ENCODE measurements around the gene SLC12A4. TPM values are rescaled to one million over a fixed set of nuclear protein-coding genes. Genes with fewer than 3 reads are reported as not detected.

The SLC12A4 gene
- 47.2 and 53.5 TPM in 2 replicates for total RNA-seq

GRCh38 chr16:67968400-67969253, at the start of gene SLC12A4:
Gene SLC12A4, minus strand, starts transcription at chr16:67968637. Its CDS starts 84 bp downstream, at chr16:67968553.

GRCh38 chr16:68015681-68016080, 47.2 kb upstream of the SLC12A4 start, which contains the start of gene DPEP2NB:
Gene DPEP2NB, minus strand, starts transcription at chr16:68015911. Its CDS starts 141 bp downstream, at chr16:68015770.

DNA sequence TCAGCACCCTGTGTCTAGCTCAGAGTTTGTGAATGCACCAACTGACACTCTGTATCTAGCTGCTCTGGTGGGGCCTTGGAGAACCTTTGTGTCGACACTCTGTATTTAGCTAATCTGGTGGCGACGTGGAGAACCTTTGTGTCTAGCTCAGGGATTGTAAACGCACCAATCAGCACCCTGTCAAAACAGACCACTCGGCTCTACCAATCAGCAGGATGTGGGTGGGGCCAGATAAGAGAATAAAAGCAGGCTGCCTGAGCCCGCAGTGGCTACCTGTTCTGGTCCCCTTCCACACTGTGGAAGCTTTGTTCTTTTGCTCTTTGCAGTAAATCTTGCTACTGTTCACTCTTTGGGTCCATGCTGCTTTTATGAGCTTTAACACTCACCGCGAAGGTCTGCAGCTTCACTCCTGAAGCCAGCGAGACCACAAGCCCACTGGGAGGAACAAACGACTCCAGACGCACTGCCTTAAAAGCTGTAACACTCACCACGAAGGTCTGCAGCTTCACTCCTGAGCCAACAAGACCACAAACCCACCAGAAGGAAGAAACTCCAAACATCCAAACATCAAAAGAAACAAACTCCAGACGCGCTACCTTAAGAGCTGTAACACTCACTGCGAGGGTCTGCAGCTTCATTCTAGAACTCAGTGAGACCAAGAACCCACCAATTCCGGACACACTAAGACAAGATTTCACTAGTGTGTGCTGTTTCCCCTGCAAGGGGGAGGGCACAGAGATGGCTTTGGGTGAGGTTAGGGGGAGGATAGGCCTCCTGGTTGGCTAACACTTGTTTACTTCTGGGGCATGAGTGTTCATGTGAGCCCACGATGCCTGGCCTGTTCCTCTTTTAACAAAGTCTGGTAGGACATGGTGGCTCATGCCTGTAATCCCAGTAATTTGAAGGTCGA, 30.6 kb upstream of the SLC12A4 start, which contains the start of gene DPEP2:
TSS of gene DPEP2 (minus strand) at position 706 of the 910 bp plus-strand sequence. CDS start 6,272 bp downstream, outside the sequence.

GRCh38 chr16:67979955-67980678, 11.7 kb upstream of the SLC12A4 start, which contains the start of gene DPEP3:
Gene DPEP3, minus strand, starts transcription at chr16:67980499. Its CDS starts 119 bp downstream, at chr16:67980380.

DNA sequence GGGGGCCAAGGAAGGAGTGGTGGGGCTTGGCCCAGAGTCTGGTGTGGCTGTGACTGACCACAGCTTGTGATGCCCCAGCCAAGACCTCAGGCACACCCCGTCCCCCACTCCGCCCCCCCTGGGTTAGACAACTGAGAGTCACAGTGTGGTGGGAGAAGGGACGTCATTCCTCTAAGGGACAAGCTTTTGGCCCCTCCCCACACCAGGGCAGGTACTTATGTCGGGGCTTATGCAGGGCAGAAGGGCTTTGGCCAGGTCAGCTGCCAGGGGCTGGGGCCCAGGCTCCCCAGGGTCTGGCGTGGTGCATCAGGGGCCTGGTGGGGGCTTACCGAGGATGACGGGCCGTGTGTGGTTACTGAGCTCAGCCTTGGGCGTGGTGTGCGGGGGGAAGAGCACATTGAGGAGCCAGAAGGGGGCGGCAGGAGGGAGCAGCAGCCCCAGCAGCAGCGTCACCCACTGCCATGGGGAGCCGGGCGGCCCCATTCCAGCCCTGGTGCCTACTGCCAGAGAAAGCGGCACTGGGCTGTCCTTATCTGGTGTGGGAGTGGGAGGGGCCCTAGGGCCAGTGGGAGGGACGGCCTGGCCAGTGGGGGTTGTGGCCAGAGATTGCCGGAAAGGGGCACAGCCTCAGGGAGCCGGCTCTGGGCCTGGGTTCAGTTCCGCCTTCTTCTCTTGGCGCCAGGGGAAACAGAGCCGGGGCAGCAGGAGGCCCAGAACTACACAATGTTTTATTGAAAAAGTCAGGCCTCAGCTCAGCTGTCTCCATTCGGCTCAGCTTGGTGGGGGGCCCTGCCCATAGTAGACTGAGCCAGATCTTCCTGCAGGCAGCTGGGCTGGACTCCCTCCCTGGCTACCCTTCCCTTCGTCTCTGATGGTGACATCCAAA, 24.6 kb downstream of the SLC12A4 start, which contains the start of gene LCAT:
TSS of gene LCAT (minus strand) at position 502 of the 886 bp plus-strand sequence. CDS start at position 483, 19 bp downstream.

GRCh38 chr16:67936124-67936879, 32.1 kb downstream of the SLC12A4 start, which contains the start of gene PSMB10:
Gene PSMB10, minus strand, starts transcription at chr16:67936850. Its CDS starts 101 bp downstream, at chr16:67936749.

GRCh38 chr16:67931712-67932461, 36.5 kb downstream of the SLC12A4 start, which contains the start of gene CTRL:
Gene CTRL, minus strand, starts transcription at chr16:67931862. Its CDS starts 10 bp downstream, at chr16:67931852.

Small RNA genes lying within 50 kb of the gene (small RNA-seq; reads per million reads assigned to genes)
- not detected for gene RNU6-359P

Other genes starting within 250 kb of the SLC12A4 start
- 33.9 and 35.1 TPM in 2 replicates for gene GFOD2, start 249.3 kb downstream of the SLC12A4 start, total RNA-seq
- 9.7 and 12.0 TPM in 2 replicates for gene RANBP10, start 162.1 kb downstream of the SLC12A4 start, total RNA-seq
- gene TSNAXIP1, start 161.7 kb downstream of the SLC12A4 start, total RNA-seq, result 0.13 and 0.14 TPM in 2 replicates
- 21.8 and 27.1 TPM in 2 replicates for gene THAP11, start 126.3 kb downstream of the SLC12A4 start, total RNA-seq
- gene NUTF2, start 121.7 kb downstream of the SLC12A4 start, total RNA-seq, result 217 and 277 TPM in 2 replicates
- gene CENPT, start 120.9 kb downstream of the SLC12A4 start, total RNA-seq, result 29.0 and 31.2 TPM in 2 replicates
- 62.9 and 64.6 TPM in 2 replicates for gene EDC4, start 95.6 kb downstream of the SLC12A4 start, total RNA-seq
- gene NRN1L, start 83.8 kb downstream of the SLC12A4 start, total RNA-seq, result 0.66 TPM in 1 of 2 replicates, not detected in the other
- gene PSKH1, start 75.4 kb downstream of the SLC12A4 start, total RNA-seq, result 13.6 and 16.9 TPM in 2 replicates
- 0.57 TPM in 1 of 2 replicates, not detected in the other for gene CTRL, start 36.8 kb downstream of the SLC12A4 start, total RNA-seq
- gene PSMB10, start 31.8 kb downstream of the SLC12A4 start, total RNA-seq, result 22.0 and 25.1 TPM in 2 replicates
- 4.3 and 5.0 TPM in 2 replicates for gene LCAT, start 24.5 kb downstream of the SLC12A4 start, total RNA-seq
- not detected in 2 replicates for gene DPEP3, start 11.9 kb upstream of the SLC12A4 start, total RNA-seq
- gene DPEP2, start 30.8 kb upstream of the SLC12A4 start, total RNA-seq, result 0.22 TPM in 1 of 2 replicates, not detected in the other
- not detected in 2 replicates for gene DPEP2NB, start 47.3 kb upstream of the SLC12A4 start, total RNA-seq
- gene DDX28, start 54.6 kb upstream of the SLC12A4 start, total RNA-seq, result 13.4 and 14.4 TPM in 2 replicates
- gene DUS2, start 54.6 kb upstream of the SLC12A4 start, total RNA-seq, result 19.1 and 19.7 TPM in 2 replicates
- gene NFATC3, start 116.7 kb upstream of the SLC12A4 start, total RNA-seq, result 33.1 and 37.2 TPM in 2 replicates

Measured in thoracic aorta endothelial cell (primary cell).